Peyer's patch (tissue), 4 donors: ENCODE measurements around the gene CDH1. TPM values are rescaled to one million over a fixed set of nuclear protein-coding genes. Genes with fewer than 3 reads are reported as not detected.

ENCODE experiments used
- DNase-seq, 3 donors: peaks; one replicate each; pipeline ENCODE4 v3.0.0-alpha.2; 2017 to 2019
- H3K27ac ChIP-seq, 4 donors: fragments of 200-600 bp; sonication (generic); one replicate each; pipeline ENCODE4 v1.5.1; 2016 to 2019
- H3K27me3 ChIP-seq, 2 donors: fragments of 200-600 bp; sonication (generic); one replicate each; pipeline ENCODE4 v1.5.1; 2019
- H3K36me3 ChIP-seq, 3 donors: fragments of 200-600 bp; sonication (generic); one replicate each; pipeline ENCODE4 v1.5.1; 2016 to 2019
- H3K4me1 ChIP-seq, 4 donors: fragments of 200-600 bp; sonication (generic); one replicate each; pipeline ENCODE4 v1.5.1; 2016 to 2019
- H3K4me3 ChIP-seq, 4 donors: fragments of 200-600 bp; sonication (generic); 1 replicate in 3 of 4; 2 replicates in 1 of 4; pipeline ENCODE4 v1.5.1; 2016 to 2019; ENCODE audit warnings: mild to moderate bottlenecking in 1 of 4
- H3K9me3 ChIP-seq, 4 donors: fragments of 200-600 bp; sonication (generic); one replicate each; pipeline ENCODE4 v1.5.1; 2016 to 2019; ENCODE audit warnings: mild to moderate bottlenecking in 1 of 4
- CTCF ChIP-seq, 6 experiments: fragments of 450-650 bp in 4 of 6; fragments of 200-600 bp in 2 of 6; sonication (generic) in 1 of 6; IDR thresholded peaks; one replicate each; pipeline ENCODE4 v1.5.1; 2017 to 2019; ENCODE audit warnings: antibody characterized with exemption in 6 of 6, mild to moderate bottlenecking in 3 of 6, moderate library complexity in 1 of 6
- POLR2A ChIP-seq, 2 donors: fragments of 450-650 bp; IDR thresholded peaks; one replicate each; pipeline ENCODE4 v1.5.1; 2017; ENCODE audit warnings: antibody characterized with exemption in 2 of 2, mild to moderate bottlenecking in 2 of 2, moderate library complexity in 2 of 2
- total RNA-seq, 4 donors: library from RNA; depleted of rRNA; stranded (reverse); fragments of >200 nt; gene quantifications; one replicate each; pipeline ENCODE4 v1.1.0, GENCODE V29; 2016

Gene CDH1
- total RNA-seq, 4 donors from 2014 or later: 56.9 to 612 (median 429) TPM

- DNase-seq: no peak
- Histone ChIP-seq H3K9me3 (no peaks in the 10 kb centered on the region), H3K4me1 (peaks cover 0 to 18% (median 0%) of the 10 kb centered on the region in 4 donors), H3K36me3 (no peaks in the 10 kb centered on the region), H3K4me3 (no peak overlapping the region), H3K27ac (no peak overlapping the region), H3K27me3 (no peaks in the 10 kb centered on the region)
- TF ChIP-seq POLR2A (IDR thresholded peaks at IDR 0.05): no peak
- no peak for TF ChIP-seq CTCF (IDR thresholded peaks at IDR 0.05)
These were observed 17.1 kb upstream of the CDH1 start for GRCh38 chr16:68719993-68720489.

- peaks cover 0 to 30% (median 0%) of the 10 kb centered on the region in 4 donors for H3K4me1 ChIP-seq
- no peaks in the 10 kb centered on the region for H3K36me3 ChIP-seq
- peak overlapping the region in 3 of 4 donors; percentile 46 to 80 (median 76) for H3K27ac ChIP-seq
- peak in 2 of 3 donors; percentile 79 to 85 for DNase-seq
- TF ChIP-seq POLR2A (IDR thresholded peaks at IDR 0.05) (peak in 1 of 2 donors; percentile 54), CTCF (IDR thresholded peaks at IDR 0.05) (no peak)
- H3K9me3 ChIP-seq: no peaks in the 10 kb centered on the region
- H3K27me3 ChIP-seq: no peaks in the 10 kb centered on the region
- H3K4me3 ChIP-seq: peak overlapping the region in 1 of 4 donors; percentile 11
These were observed 14.7 kb upstream of the CDH1 start for GRCh38 chr16:68722119-68723024.

- TF ChIP-seq CTCF (IDR thresholded peaks at IDR 0.05) (no peak), POLR2A (IDR thresholded peaks at IDR 0.05) (peak in 1 of 2 donors; percentile 49)
- H3K36me3 ChIP-seq: no peaks in the 10 kb centered on the region
- peak overlapping the region in 2 of 4 donors; percentile 78 to 84 for H3K27ac ChIP-seq
These were observed 12.3 kb upstream of the CDH1 start for GRCh38 chr16:68724797-68725196.

GRCh38 chr16:68728523-68728922 lies 8.6 kb upstream of the CDH1 start:
- DNase-seq: no peak
- peaks cover 0 to 28% (median 0%) of the 10 kb centered on the region in 4 donors for H3K4me1 ChIP-seq
- H3K27ac ChIP-seq: no peak overlapping the region
- no peaks in the 10 kb centered on the region for H3K9me3 ChIP-seq
- no peak overlapping the region for H3K4me3 ChIP-seq
- no peaks in the 10 kb centered on the region for H3K36me3 ChIP-seq
- H3K27me3 ChIP-seq: no peaks in the 10 kb centered on the region
- no peak for TF ChIP-seq CTCF (IDR thresholded peaks at IDR 0.05)
- no peak for TF ChIP-seq POLR2A (IDR thresholded peaks at IDR 0.05)

More at GRCh38 chr16:68724797-68725196, 12.3 kb upstream of the CDH1 start:
- Histone ChIP-seq H3K4me1 (peaks cover 0 to 30% (median 0%) of the 10 kb centered on the region in 4 donors), H3K27me3 (no peaks in the 10 kb centered on the region), H3K9me3 (no peaks in the 10 kb centered on the region), H3K4me3 (no peak overlapping the region)
- peak in 2 of 3 donors; percentile 72 to 78 for DNase-seq

- Histone ChIP-seq H3K27ac (peak overlapping the region in 2 of 4 donors; percentile 68 to 80), H3K4me1 (peaks cover 0 to 7% (median 0%) of the 10 kb centered on the region in 4 donors), H3K36me3 (no peaks in the 10 kb centered on the region), H3K4me3 (no peak overlapping the region), H3K9me3 (no peaks in the 10 kb centered on the region), H3K27me3 (no peaks in the 10 kb centered on the region)
- no peak for DNase-seq
- TF ChIP-seq CTCF (IDR thresholded peaks at IDR 0.05): no peak
- no peak for TF ChIP-seq POLR2A (IDR thresholded peaks at IDR 0.05)
These were observed 5.5 kb upstream of the CDH1 start for GRCh38 chr16:68731637-68732036.
